Measurements from ENCODE around the gene FLACC1.
"Not testable (repeated sequence)": the region's sequence is repeated elsewhere in the genome, so short reads cannot be mapped to it uniquely, and the experiment has no call there.

FLACC1 gene

DNA sequence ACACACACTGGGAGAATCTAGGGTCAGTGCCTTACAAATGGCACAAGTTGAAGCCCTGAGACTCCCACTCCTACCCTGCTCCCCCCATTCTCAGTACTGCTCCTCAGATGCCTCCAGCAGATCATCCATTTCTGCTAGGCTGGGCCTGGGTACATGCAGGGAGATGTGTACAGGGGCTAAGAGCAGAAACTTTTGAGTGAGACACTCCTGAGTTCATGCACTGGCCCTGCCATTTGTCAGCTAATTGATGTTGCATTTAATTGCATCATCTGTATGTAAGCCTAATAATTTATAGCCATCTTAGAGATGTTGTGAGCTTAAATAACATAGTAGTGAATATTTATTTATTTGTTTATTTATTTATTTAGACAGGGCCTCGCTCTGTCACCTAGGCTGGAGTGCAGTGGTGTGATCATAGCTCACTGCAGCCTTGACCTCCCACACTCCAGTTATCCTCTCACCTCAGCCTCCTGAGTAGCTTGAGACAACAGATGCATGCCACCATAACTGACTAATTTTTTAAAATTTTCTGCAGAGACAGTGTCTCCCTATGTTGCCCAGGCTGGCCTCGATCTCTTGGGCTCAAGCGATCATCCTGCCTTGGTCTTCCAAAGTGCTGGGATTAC is 101.6 kb downstream of the FLACC1 start:
- no peak for DNase-seq (ENCODE audit: low read depth in 2 of 2)

DNA sequence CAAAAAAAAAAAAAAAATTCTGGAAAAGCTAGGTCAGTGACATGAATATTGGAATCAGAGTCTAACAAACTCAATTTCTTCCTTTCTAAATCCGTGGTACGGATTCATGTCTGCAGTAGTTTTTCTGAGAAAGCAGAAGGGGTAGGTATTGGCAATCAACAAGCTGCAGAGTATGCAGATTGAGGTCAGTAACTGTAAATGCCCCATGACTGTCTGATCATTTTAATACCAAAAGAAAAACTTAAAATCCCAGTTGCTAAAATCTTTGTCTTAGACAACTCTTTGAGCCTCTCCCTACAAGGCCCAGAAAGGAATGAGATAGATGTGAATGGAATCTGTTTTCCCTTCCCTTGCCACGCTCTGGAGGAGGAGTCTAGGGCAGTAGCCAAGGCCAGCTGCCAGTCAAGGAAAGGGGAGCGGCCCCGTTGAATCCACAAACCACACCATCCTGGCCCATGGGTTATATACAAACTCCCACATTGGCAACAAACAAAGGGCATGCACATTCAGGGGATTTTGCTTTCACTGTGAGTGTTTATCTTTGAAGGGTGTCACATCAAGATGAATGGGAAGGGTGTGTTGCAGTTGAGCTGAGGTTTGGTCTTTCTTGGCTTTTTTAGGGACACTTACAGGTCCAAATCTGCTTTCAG is 102.9 kb downstream of the FLACC1 start:
- no peak for DNase-seq (ENCODE audit: low read depth in 2 of 2)

DNA sequence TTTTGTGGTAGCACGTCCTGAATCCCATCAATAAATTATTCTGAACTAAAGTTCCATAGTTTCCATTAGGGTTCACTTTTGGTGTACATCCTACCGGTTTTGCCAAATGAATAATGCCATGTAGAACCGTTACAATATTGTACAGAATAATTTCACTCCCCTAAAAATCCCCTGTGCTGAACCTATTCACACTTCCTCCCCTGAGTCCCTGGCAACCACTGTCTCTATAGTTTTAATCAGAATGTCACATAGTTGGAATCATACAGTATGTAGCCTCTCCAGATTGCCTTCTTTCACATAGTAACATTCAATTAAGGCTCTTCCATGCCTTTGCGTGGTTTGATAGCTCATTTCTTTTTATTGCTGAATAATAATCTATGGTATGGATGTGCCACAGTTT is 106.4 kb downstream of the FLACC1 start:
- DNase-seq (ENCODE audit: low read depth in 2 of 2): no peak

DNA sequence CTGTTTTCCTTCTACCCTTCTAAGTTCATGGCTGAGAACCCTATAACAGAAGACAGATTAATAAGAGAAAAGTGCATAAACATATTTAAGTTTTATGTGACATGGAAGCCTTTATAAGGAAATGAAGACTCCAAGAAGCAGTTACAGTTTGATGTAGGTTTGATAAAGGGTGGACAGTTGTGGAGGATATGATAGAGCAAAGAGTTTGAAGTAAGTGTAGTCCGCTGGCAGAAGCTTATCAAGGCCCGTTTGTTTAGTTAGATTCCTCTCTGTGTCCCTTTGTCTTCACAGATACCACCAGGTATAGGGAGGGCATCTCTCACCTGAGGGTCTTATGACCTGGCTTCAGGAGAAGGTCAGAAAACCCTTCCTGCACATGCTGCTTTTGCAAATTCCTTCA is 107.3 kb downstream of the FLACC1 start:
- DNase-seq (ENCODE audit: low read depth in 2 of 2): no peak

DNA sequence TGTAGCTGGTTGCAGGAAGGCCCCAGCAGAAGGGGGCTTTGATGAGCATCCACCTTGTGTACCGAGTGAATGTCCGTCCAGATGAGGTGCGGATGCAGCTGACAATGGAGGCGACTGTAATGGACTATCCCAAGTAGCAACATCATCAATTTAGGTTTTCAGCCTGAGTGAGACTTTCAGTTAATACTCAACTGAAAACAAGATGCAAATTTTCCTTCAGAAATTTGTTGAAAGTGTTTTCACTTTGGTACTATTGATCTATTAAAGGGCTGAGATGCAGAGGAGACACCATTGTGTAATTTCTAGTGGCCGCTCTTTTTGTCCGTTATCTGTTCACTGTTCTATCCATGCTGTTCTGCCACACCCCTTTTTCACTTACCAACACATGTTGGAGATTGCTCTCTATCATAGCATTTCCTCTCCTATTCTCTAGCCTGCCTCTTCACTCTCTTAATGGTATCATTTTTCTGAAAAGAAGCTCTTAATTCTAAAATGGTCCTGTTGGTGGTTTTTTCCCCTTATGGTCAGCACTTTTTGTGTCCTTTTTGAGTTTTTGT is 108.8 kb downstream of the FLACC1 start:
- DNase-seq (ENCODE audit: low read depth in 2 of 2): no peak

DNA sequence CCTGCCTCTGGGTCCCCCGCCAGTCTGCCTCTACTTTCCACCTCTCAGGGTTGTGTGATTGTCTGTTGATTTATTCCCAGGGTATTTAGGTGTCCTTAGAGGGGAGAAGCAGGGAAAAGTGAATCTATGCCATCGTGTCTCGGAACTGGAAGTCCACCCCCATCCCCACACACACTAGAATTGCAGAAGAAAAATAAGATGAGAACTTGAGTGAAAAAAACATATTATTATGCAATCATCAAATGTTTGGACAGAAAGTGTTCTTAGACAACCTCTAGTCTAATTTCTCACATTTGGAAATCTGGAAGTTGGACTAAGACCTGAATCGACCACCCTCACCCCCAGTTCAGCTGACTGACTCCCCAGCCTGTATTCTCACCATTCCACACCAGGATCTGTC is 110.9 kb downstream of the FLACC1 start:
- DNase-seq (ENCODE audit: low read depth in 2 of 2): no peak

DNA sequence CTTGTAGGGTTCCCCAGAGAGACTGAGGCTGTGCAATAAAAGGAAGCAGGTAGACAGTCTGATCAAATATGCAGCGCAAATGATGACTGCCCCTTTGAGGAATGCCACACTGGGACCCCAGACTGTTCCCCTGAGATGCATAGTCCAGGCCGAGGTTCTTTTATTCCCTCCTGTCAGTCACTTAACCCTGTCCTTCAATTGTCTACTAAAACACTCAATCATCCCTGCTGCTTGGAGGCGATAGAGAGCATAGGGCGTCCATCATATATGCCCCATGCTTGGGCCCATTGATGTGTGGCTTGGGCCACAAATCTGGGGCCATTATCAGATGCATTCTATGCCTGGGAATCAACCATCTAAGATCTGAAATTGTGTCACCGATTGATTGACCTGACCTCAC is 112.3 kb downstream of the FLACC1 start:
- no peak for DNase-seq (ENCODE audit: low read depth in 2 of 2)

DNA sequence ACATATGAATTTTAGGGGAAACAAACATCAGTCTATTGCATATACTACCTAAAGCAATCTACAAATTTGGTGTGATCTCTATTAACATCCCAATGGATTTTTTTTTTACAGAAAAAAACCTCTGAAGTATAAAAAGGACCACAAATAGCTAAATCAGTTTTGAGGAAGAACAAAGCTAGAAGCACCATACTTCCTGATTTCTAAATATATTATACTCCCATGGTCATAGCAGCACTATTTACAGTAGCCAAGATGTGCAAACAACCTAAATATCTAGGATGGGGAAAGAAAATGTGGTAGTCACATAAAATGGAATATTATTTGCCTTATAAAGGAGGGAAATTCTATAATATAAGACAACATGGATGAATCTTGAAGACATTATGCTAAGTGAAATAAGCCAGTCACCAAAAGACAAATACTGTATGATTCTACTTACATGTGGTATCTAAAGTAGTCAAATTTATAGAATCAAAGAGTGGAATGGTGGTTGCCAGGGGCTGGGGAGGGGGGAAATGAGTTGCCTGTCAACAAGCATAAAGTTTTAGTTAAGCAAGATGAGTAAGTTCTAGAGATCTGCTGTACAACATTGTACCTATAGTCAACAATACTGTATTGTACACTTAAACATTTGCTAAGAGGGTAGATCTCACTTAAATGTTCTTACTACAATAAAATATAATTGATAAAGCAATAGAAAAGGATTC is 114.4 kb downstream of the FLACC1 start:
- DNase-seq (ENCODE audit: low read depth in 2 of 2): no peak

DNA sequence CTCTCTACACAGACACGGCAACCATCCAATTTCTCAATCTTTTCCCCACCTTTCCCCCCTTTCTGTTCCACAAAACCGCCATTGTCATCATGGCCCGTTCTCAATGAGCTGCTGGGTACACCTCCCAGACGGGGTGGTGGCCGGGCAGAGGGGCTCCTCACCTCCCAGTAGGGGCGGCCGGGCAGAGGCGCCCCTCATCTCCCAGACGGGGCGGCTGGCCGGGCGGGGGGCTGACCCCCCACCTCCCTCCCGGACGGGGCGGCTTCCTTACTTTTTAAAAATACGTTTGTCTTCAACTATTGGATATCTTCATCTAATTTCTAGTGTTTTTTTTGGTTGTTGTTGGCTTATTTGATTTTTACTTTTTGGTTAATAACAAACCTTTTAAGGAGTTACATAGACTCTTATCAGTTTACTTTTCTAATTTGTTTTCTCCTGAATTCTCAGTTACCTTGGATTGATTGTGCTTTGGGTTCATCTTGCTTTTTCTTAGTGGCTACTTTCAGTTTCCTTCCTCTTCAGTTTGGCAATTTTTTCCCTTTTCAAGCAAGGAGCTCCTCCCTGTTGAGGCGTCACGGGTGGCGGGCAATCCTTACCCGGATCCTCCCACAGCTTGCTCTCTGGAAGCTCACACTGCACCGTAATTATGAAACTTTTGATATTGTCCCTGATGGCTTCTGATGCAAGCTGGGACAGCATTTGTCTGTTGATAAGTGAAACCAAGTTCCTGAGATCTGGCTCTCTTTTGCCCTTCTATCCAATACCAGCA is 117.8 kb downstream of the FLACC1 start:
- not testable (repeated sequence) for DNase-seq (ENCODE audit: low read depth in 2 of 2)

Data from stimulated activated CD4-positive, alpha-beta T cell treated with anti-CD3 and anti-CD28 coated beads, Interleukin-1b, Interleukin-23, amount 100 ng/mL, for 1 hour (primary cell).